HG03378 (cell line): ENCODE results near the gene PCDH1.

Experiments
- ATAC-seq: cut with Tn5 transposase; IDR thresholded peaks from one replicate; pipeline ENCODE4 v1.9.1; 2021; ENCODE audit warnings: mild to moderate bottlenecking, moderate library complexity; ENCODE audit not compliant: unreplicated experiment

The PCDH1 gene

DNA sequence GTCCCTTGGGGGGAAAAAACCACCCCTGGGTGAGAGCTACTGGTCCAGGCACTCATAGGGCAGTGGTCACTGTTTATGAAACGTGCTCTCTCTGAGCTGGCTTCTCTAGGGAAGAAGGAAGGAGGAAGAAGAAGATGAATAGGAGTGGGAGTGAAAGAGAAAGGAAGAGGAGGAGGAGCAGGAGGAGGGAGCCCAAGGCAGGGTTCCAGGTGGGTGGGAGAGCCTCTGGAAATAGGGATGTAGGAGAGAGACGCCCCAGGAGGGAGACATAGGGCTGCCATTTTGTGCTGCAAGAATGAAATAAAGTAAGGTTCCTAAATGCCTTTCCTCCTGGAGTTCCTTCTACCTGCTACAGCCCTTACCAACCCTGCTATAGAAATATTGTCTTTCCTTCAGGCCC lies 65.7 kb downstream of the PCDH1 start:
- ATAC-seq, result no peak

DNA sequence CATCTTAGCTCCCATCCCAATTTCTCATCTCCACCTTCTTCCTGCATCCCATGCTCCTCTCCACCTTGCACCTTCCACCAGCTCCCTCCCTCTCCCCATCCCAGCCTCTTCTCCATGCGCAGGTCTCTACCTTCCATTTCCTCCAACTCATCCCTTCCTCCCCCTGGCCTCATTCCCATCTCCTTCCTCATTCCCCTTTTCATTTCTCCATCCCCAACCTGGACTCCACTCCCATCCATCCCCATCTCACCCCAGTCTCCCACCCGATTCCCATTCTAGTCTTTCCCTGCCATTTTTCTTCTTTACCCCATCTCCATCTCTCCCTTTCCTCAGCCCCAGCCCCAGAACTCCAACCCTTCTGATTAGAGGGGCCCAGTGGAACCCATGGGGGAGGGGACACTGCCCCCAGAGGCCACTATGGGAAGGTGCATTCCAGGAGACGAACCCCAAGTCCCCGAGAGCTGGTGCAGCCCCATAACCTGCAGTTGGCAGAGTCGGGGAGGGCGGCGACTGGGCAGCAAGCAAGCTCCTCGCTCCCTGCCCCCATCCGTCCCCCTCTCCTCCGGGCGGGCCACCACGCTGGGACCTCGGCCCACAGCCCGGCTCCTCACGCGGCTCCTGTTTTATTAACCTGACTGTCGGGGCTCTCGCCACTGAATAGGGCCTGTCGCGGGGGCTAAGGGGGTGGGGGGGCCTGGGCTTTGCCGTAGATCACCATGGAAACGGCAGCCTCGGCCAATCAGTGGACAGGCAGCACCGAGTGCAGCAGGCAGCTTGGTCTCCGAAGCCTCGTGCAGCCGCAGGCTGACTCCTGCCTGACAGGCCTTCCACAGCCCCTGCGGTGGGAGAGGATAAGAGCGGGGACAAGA lies 66.7 kb downstream of the PCDH1 start:
- ATAC-seq, result no peak

- ATAC-seq, result no peak
These were observed 67.5 kb downstream of the PCDH1 start for GRCh38 chr5:141810702-141811101.

DNA sequence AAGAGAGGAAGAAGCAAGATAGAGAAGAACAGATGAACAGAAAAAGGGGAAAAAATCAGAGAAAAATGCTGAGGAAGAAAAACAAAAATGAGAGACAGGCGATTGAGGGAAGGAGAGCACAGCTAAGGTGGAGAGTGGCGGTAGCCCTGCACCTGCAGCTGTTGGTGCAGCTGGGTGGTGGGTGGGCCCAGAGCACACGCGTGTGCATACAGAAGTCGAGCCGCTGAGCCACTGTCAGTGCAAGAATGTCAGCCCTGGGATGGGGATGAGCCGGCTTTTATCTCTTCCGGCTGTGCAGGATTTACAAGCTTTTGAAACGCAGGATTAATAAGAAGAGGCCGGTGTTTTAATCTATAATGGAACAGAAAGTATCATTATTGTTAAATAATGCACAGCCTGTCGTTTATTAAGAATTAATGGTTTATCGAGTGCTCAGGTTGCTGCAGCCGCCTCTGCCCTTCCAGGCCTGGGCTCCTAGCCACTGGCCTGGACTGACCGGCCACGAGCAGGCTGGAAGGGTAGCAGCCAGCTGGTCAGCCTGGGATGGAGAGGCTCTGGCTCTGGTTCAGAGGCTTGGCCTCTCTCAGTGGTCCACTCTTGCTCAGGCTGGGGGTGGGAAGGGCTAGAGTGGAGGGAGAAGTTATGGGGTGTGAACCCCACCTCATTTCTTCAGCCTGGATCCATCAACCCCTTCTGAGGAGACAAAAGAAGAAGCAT lies 68.7 kb downstream of the PCDH1 start:
- no peak for ATAC-seq

GRCh38 chr5:141808857-141809256 lies 69.4 kb downstream of the PCDH1 start:
- no peak for ATAC-seq

DNA sequence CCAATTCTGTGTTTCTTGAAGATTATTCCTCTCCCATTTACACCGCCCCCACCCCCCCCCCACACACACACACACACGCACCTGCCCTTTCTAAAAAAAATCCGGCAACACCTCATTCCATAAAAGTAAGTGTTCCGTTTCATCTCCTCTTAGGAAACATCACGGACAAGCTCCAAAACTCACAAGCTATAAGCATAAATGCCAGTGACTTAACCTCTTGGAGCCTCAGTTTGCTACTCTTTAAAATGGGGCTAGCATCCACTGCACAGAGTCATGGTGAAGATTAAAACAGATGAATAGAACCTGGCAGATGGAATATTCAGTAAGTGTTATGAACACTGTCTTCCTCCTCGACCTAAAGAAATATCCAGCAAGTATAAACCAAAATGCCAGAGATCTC lies 70.5 kb downstream of the PCDH1 start:
- no peak for ATAC-seq

DNA sequence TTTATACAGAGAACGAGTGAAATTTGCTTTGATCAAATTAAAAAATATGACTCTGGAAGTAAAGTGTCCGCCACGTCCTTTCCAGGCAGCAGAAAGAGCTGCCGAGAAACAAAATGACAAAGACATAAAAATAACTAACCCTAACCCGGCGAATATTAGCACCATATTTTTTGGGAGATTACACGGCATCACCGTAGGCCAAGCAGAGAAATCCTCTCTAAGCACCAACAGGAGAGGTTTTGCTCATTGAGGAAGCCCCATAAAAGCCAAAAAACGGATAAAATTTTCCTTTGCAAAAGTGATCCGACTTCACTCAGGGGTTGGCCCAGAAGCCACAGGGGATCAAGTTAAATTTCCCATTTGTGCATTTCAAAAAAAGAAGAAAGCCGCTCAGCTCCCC lies 70.9 kb downstream of the PCDH1 start:
- no peak for ATAC-seq

DNA sequence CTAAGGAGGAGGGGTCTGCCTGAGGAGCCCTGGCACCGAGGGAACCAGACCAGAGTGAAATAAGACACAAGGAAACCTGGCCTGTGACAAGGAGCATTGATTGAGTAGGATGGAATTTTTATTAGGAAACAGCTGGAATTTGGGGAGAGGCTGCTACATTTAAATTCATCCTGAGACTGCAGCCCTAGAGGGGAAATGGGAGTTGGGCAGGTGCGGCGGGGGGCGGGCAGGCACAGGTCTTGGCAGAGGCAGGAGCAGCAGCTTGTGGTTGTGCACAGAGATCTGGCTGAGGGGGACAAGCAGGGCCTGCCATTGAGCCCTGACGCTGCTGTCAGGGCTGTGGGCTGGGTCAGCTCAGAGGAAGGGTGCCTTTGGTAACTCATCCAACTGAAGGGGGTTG lies 71.6 kb downstream of the PCDH1 start:
- ATAC-seq, result no peak

GRCh38 chr5:141805874-141806595 lies 72.2 kb downstream of the PCDH1 start:
- ATAC-seq, result no peak

DNA sequence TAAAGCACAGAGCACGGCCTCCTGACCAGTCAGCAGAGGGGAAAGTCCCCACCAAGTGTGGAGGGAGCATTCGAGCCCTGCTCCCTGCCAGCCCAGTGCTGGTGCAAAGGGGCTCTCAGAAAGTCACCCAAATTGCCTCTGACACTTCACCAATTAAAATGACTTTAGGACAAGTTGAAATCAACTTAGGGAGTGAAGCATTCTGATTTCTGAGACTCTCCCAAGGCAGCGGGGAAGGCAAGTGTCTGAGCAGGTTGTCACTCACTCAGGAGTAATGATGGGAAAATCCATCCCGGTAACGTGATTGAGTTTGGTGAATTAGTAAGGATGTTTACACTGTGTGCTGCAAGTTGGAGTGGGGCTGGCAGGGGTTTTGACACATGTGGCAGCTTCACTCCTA lies 73.7 kb downstream of the PCDH1 start:
- no peak for ATAC-seq
